Measurements from ENCODE around the gene TGM2. TPM values are rescaled to one million over a fixed set of nuclear protein-coding genes. Genes with fewer than 3 reads are reported as not detected.
"Not testable (repeated sequence)": the region's sequence is repeated elsewhere in the genome, so short reads cannot be mapped to it uniquely, and the experiment has no call there.

Gene TGM2
- total RNA-seq, 1 donor from 2014 or later: 0.05 TPM

- H3K4me3 Mint-ChIP-seq: no peak overlapping the region
- H3K36me3 Mint-ChIP-seq (ENCODE audit: low read depth): no peaks in the 10 kb centered on the region
- no peak for DNase-seq
- no peaks in the 10 kb centered on the region for H3K9me3 Mint-ChIP-seq
- H3K27me3 Mint-ChIP-seq: peaks cover 4% of the 10 kb centered on the region
- intact Hi-C loops (cut with micrococcal nuclease): no loop called here
- no peak overlapping the region for H3K27ac Mint-ChIP-seq
- no peaks in the 10 kb centered on the region for H3K4me1 Mint-ChIP-seq
Observed at GRCh38 chr20:38106461-38106860, 58.6 kb downstream of the TGM2 start.

- no peak overlapping the region for H3K4me3 Mint-ChIP-seq
- no peak overlapping the region for H3K27ac Mint-ChIP-seq
- H3K36me3 Mint-ChIP-seq (ENCODE audit: low read depth): no peaks in the 10 kb centered on the region
- no peaks in the 10 kb centered on the region for H3K4me1 Mint-ChIP-seq
- peaks cover 5% of the 10 kb centered on the region for H3K9me3 Mint-ChIP-seq
- intact Hi-C loops (cut with micrococcal nuclease): no loop called here
- DNase-seq: no peak
- peaks cover 12% of the 10 kb centered on the region for H3K27me3 Mint-ChIP-seq
Observed at GRCh38 chr20:38104285-38104684, 60.8 kb downstream of the TGM2 start.

DNA sequence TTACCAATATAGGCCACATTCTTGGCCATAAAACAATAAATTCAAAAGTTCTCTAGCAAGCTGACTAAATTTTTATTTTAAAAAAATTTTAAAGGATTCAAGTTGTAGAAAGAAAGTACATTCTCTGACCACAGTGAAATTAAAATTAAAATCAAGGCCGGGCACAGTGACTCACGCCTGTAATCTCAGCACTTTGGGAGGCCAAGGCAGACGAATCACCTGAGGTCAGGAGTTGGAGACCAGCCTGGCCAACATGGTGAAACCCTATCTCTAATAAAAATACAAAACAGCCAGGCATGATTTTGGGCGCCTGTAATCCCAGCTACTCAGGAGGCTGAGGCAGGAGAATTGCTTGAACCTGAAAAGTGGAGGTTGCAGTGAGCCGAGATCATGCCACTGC is 62.9 kb downstream of the TGM2 start:
- H3K4me1 Mint-ChIP-seq; H3K27ac Mint-ChIP-seq; H3K4me3 Mint-ChIP-seq; DNase-seq; H3K9me3 Mint-ChIP-seq; H3K36me3 Mint-ChIP-seq (ENCODE audit: low read depth); intact Hi-C loops (cut with micrococcal nuclease): not testable (repeated sequence)
- peaks cover 15% of the 10 kb centered on the region for H3K27me3 Mint-ChIP-seq

DNA sequence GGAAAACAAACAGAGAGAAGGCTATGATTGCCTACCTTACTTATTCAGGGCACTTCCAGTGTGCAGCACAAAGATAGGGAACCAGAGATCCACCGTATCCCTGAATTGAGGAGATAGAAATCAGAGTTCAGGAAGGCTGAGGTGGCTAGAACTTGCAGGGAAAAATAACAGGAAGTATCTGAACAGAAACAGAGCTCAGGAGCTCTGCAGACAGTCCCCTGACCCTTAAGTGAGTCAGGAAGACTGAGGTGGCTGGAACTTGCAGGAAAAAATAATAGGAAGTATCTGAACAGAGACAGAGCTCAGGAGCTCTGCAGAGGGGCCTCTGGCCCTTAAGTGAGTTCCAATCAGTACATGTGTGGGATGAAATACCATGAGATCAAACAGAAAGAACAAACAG is 66.1 kb downstream of the TGM2 start:
- peaks cover 5% of the 10 kb centered on the region for H3K9me3 Mint-ChIP-seq

GRCh38 chr20:38095017-38095686 is 69.9 kb downstream of the TGM2 start:
- H3K27me3 Mint-ChIP-seq: peaks cover 6% of the 10 kb centered on the region
- no peak overlapping the region for H3K4me3 Mint-ChIP-seq
- H3K4me1 Mint-ChIP-seq: peaks cover 27% of the 10 kb centered on the region
- H3K36me3 Mint-ChIP-seq (ENCODE audit: low read depth): peaks cover 14% of the 10 kb centered on the region
- H3K9me3 Mint-ChIP-seq: no peaks in the 10 kb centered on the region
- intact Hi-C loops (cut with micrococcal nuclease): no loop called here
- no peak overlapping the region for H3K27ac Mint-ChIP-seq
- DNase-seq: no peak

More for the DNA sequence above, 66.1 kb downstream of the TGM2 start:
- H3K27ac Mint-ChIP-seq: no peak overlapping the region
- no peak for DNase-seq
- no peaks in the 10 kb centered on the region for H3K36me3 Mint-ChIP-seq (ENCODE audit: low read depth)
- H3K4me3 Mint-ChIP-seq: no peak overlapping the region
- intact Hi-C loops (cut with micrococcal nuclease): no loop called here
- H3K27me3 Mint-ChIP-seq: peaks cover 13% of the 10 kb centered on the region
- peaks cover 12% of the 10 kb centered on the region for H3K4me1 Mint-ChIP-seq

DNA sequence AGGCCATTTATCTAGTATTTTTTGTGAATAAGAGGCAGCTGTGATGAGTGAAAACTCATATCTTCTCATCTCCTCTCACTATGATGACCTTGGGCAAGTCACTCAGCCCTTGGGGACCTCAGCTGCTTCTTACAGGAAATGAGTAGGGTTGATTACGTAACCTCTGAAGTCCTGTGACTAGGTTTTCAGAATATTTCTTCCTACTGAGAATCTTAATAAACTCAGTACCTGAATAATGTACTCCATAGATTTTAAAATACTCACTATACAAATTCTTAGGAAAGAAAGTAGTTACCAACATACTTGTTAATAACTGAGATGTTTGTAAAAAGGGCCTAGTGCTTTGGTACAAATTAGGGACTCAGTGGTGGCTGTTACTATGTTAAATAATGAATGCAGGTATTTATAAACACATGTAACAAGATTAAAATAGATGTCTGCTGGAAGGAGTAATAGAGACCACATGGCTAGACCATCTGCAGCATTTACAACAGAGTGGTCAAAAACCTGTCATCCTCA is 70.6 kb downstream of the TGM2 start:
- H3K9me3 Mint-ChIP-seq: no peaks in the 10 kb centered on the region
- H3K27me3 Mint-ChIP-seq: peaks cover 5% of the 10 kb centered on the region
- H3K36me3 Mint-ChIP-seq (ENCODE audit: low read depth): peaks cover 20% of the 10 kb centered on the region
- intact Hi-C loops (cut with micrococcal nuclease): no loop called here
- DNase-seq: peak; percentile 75
- peaks cover 27% of the 10 kb centered on the region for H3K4me1 Mint-ChIP-seq
- no peak overlapping the region for H3K4me3 Mint-ChIP-seq
- no peak overlapping the region for H3K27ac Mint-ChIP-seq

DNA sequence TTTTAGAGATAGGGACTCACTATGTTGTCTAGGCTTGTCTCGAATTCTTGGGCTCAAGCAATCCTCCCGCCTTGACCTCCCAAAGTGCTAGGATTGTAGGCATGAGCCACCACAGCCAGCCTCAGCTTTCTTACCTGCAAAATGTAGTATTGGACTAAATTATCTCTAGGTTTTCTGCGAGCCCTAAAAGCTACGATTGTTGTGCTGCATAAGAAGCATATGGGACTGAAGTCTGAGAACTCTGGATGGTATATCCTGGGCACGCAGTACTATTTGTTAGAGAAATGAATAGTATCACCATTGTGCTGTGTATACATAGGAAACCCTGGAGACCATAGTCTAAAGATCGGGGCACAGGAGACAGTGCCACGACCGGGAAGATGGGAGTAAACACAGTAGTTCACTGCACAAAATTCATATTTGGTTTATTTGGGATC is 71.4 kb downstream of the TGM2 start:
- Mint-ChIP-seq H3K4me3 (no peak overlapping the region), H3K9me3 (no peaks in the 10 kb centered on the region), H3K4me1 (peaks cover 27% of the 10 kb centered on the region), H3K36me3 (ENCODE audit: low read depth) (peaks cover 28% of the 10 kb centered on the region), H3K27ac (no peak overlapping the region), H3K27me3 (no peaks in the 10 kb centered on the region)
- intact Hi-C loops (cut with micrococcal nuclease): no loop called here
- no peak for DNase-seq

DNA sequence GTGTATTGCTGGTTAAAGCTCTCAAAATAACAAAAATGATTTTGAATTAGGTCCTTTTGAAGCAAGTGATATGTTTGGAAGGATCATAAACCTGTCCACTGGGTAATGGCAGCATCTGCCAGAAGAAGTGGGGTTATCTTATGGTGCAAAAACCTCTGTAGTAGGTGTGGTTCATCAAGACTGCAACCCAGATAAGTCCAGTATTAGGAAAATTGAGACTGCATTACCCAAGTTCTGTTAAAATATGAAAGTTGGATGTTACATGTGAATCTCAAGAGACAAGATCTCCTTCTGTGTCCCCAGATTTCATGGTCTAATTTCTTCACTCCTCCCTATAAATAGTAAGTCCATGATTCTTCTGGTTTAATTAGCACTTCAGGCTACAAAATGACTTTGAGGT is 72.2 kb downstream of the TGM2 start:
- H3K27me3 Mint-ChIP-seq: no peaks in the 10 kb centered on the region
- H3K9me3 Mint-ChIP-seq: no peaks in the 10 kb centered on the region
- H3K4me3 Mint-ChIP-seq: no peak overlapping the region
- no peak for DNase-seq
- peaks cover 35% of the 10 kb centered on the region for H3K36me3 Mint-ChIP-seq (ENCODE audit: low read depth)
- no peak overlapping the region for H3K27ac Mint-ChIP-seq
- intact Hi-C loops (cut with micrococcal nuclease): no loop called here
- peaks cover 27% of the 10 kb centered on the region for H3K4me1 Mint-ChIP-seq

DNA sequence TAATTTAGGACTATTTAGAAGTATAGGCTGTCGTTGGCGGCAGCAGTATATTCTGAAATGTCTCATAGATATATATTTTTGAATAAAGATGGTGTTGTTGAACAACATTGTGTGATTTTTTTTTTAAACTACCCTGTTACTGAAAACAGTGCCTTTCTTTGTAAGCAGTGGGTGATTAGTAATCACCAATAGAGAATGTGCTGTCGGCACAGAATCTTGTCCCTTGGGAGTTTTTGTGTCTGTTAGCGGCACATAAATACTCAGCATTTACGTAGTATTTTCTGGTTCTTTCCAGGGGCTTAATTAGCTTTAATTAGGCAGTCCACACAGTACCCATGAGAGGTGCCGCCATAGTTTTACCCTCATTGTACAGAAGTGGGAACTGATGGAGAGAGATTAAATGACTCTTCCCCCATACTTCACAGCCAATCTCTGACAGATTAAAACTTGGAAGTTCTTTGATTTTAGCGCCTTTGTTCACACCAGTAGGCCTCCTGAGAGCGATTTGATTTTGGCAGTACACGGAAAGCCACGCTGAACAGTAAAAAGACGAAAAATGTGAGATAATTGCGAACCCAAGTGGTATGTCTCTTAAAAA is 72.7 kb downstream of the TGM2 start:
- DNase-seq: no peak
- H3K36me3 Mint-ChIP-seq (ENCODE audit: low read depth): peaks cover 40% of the 10 kb centered on the region
- H3K27ac Mint-ChIP-seq: no peak overlapping the region

GRCh38 chr20:38091441-38092216 is 73.4 kb downstream of the TGM2 start:
- no peak for DNase-seq
- Mint-ChIP-seq H3K4me3 (no peak overlapping the region), H3K4me1 (peaks cover 27% of the 10 kb centered on the region), H3K36me3 (ENCODE audit: low read depth) (peaks cover 45% of the 10 kb centered on the region), H3K27me3 (no peaks in the 10 kb centered on the region), H3K9me3 (no peaks in the 10 kb centered on the region), H3K27ac (no peak overlapping the region)
- intact Hi-C loops (cut with micrococcal nuclease): no loop called here

More for the DNA sequence above, 72.7 kb downstream of the TGM2 start:
- no peaks in the 10 kb centered on the region for H3K27me3 Mint-ChIP-seq
- peaks cover 27% of the 10 kb centered on the region for H3K4me1 Mint-ChIP-seq
- intact Hi-C loops (cut with micrococcal nuclease): no loop called here
- H3K9me3 Mint-ChIP-seq: no peaks in the 10 kb centered on the region
- no peak overlapping the region for H3K4me3 Mint-ChIP-seq

DNA sequence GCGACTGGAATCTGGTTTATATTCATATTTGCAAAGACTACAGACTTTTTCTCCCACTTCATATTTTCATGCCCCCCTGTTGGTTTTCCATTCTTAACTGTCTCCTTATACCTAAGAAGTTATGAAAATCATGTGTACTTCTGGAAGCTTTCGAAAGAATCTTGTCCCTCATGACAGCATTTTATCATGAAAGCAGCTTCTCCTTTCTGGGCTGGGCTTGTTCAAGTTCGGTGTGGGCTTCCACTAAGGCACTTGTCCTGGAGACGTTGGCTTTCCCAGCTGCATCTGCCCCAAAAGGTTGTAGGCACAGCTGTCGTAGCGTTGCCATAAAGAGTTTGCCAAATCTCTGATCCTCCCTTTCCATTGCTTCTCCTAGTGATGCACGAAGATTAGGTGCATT is 75.0 kb downstream of the TGM2 start:
- DNase-seq: no peak
- Mint-ChIP-seq H3K36me3 (ENCODE audit: low read depth) (peaks cover 55% of the 10 kb centered on the region), H3K27ac (no peak overlapping the region), H3K27me3 (no peaks in the 10 kb centered on the region), H3K4me1 (peaks cover 26% of the 10 kb centered on the region), H3K9me3 (no peaks in the 10 kb centered on the region), H3K4me3 (no peak overlapping the region)
- intact Hi-C loops (cut with micrococcal nuclease): no loop called here

GRCh38 chr20:38089500-38089899 is 75.6 kb downstream of the TGM2 start:
- no peak for DNase-seq
- H3K4me3 Mint-ChIP-seq: no peak overlapping the region
- peaks cover 57% of the 10 kb centered on the region for H3K36me3 Mint-ChIP-seq (ENCODE audit: low read depth)
- intact Hi-C loops (cut with micrococcal nuclease): no loop called here
- no peak overlapping the region for H3K27ac Mint-ChIP-seq
- H3K27me3 Mint-ChIP-seq: no peaks in the 10 kb centered on the region
- no peaks in the 10 kb centered on the region for H3K9me3 Mint-ChIP-seq
- H3K4me1 Mint-ChIP-seq: peaks cover 21% of the 10 kb centered on the region

DNA sequence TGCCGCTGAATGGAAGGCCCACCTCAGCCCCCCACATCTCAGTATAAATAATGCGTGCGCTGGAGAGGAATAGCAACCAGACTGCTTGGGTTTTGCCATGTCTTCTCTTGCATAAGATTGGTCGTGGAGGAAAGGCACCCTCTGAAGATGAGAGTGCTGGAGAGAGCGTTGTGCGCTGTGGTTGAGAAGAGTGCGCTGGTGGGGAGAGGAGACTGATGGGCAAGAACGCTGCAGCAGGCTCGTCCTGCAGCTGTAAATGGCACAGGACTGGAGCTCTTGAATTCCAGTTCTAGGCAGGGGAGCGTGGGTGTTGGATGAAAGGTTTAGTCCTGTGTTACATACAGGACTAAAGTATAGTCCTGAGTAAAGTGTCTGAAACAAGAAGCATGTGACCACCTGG is 80.0 kb downstream of the TGM2 start:
- H3K27me3 Mint-ChIP-seq: no peaks in the 10 kb centered on the region
- H3K27ac Mint-ChIP-seq: no peak overlapping the region
- intact Hi-C loops (cut with micrococcal nuclease): no loop called here
- H3K4me1 Mint-ChIP-seq: no peaks in the 10 kb centered on the region
- no peaks in the 10 kb centered on the region for H3K9me3 Mint-ChIP-seq
- peaks cover 70% of the 10 kb centered on the region for H3K36me3 Mint-ChIP-seq (ENCODE audit: low read depth)
- DNase-seq: no peak
- H3K4me3 Mint-ChIP-seq: no peak overlapping the region

- H3K36me3 Mint-ChIP-seq (ENCODE audit: low read depth): peaks cover 71% of the 10 kb centered on the region
- intact Hi-C loops (cut with micrococcal nuclease): no loop called here
- H3K27ac Mint-ChIP-seq: no peak overlapping the region
- no peaks in the 10 kb centered on the region for H3K9me3 Mint-ChIP-seq
- H3K4me1 Mint-ChIP-seq: no peaks in the 10 kb centered on the region
- H3K27me3 Mint-ChIP-seq: no peaks in the 10 kb centered on the region
- H3K4me3 Mint-ChIP-seq: no peak overlapping the region
- DNase-seq: no peak
Observed at GRCh38 chr20:38084425-38084951, 80.6 kb downstream of the TGM2 start.
